IPS-NIHi7 (cell line): Measurements from ENCODE around the gene PRELP.
"Not testable (repeated sequence)": the region's sequence is repeated elsewhere in the genome, so short reads cannot be mapped to it uniquely, and the experiment has no call there.

ENCODE experiments used
- DNase-seq: peaks from one replicate; pipeline ENCODE4 v3.0.0; 2012; ENCODE audit warnings: mixed read lengths; ENCODE audit errors: extremely low spot score

PRELP gene

DNA sequence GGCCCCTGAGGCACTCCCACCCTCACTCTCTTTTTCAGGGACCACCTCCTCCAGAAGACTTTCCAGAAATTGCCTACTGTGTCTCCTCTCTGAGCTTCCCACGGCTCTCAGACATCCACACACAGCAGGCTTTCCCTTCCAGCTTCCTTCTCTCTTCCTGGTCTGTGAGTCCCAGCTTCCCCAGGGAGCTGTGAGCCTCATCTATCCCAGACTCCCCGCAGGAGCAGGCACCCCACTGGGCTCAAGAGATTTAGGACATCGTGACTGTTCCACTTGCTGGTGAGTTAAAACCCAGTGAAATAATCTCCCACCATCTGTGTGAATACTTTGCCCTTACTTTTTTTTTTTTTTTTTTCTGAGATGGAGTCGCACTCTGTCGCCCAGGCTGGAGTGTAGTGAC, 22.0 kb upstream of the PRELP start:
- no peak for DNase-seq

GRCh38 chr1:203454986-203455471, 20.6 kb upstream of the PRELP start:
- DNase-seq: no peak

GRCh38 chr1:203455706-203456105, 19.9 kb upstream of the PRELP start:
- no peak for DNase-seq

DNA sequence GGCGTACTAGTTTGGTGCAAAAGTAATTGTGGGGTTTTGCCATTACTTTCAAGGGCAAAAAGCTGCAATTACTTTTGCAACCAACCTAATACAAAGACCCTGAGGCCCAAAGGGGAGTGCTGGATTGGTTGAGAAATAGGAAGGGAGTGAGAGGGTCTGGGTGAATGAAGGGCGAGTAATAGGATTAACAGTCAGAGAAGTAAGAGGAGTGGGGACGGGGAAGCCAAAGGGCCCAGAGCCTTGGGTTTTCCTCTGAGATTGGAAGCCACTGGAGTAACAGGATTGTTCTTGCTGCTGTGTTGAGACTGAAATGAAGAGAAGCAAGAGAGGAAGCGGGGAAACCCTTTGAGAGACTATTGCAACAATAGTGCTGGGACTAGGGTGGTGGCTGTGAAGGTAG, 19.0 kb upstream of the PRELP start:
- no peak for DNase-seq

GRCh38 chr1:203458078-203458477, 17.5 kb upstream of the PRELP start:
- DNase-seq: no peak

DNA sequence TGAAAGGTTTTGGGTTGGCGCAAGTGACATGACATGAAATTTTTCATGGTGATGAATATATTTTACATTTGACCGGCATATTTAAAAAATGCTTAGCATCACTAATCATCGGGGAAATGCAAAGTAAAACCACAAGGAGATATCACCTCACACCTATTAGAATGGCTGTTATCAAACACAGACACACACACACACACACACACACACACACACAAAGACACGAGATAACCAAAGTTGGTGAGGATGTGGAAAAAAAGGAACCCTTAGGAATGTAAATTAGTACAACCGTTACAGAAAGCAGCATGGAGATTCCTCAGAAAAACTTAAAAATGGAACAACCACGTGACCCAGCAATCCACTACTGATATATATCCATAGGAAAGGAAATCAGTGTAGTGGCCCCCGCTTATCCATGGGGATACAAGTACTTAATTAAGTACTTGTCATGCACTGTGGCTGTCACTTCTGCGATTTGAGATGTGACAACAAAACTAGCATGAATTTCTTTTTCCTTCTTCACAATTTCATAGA, 15.9 kb upstream of the PRELP start:
- DNase-seq: no peak

DNA sequence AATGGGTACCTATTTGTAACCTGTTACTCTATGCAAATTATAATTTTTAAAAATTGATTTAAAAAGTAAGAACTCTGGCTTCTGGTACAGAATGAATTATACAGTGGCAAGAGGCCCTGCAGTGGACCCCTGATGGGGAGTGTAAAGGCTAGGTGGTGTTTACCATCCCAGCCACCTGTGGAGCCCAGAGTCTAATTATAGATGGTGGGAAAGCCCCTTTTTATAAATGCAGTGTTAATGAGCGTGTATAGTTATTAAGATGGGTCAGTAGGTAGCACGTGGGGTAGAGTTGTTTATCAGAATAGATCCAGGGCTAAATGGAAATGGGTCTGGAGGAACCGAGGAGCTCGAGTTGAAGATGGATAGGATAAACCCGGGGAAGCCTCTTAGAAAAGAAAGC, 13.9 kb upstream of the PRELP start:
- no peak for DNase-seq

- DNase-seq: no peak
These were observed 13.5 kb upstream of the PRELP start for GRCh38 chr1:203462143-203462542.

- no peak for DNase-seq
These were observed 12.7 kb upstream of the PRELP start for GRCh38 chr1:203462878-203463277.

DNA sequence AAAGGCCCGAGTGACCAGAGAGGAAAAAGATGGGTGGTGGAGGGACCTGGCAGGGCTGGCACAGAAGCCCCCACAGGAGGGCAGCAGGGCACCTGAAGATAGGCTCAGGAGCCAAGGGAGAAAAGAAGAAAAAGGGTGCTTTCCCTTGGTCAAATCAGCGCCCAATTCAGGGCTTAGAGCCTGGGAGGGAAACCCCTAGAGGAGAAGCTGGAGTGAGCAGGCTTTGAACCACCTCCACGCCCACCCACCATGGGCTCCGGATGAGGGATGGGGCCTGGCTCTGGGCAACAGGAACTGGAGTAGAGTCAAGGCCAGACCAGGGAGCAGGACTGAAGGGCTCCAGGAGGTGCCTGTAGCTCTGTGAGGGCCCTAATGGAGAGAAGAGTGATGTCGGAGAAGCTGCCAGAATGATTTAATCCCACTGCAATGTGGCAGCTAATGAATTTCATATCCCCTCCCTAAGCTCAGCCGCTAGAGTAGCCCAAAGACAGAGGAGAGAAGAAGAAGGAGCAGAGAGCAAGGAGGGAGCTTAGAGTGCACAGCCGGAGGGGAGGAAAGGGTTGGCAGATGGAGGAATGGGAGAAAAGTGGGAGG, 12.0 kb upstream of the PRELP start:
- peak; percentile 35 for DNase-seq

GRCh38 chr1:203464226-203464625, 11.4 kb upstream of the PRELP start:
- DNase-seq: no peak

GRCh38 chr1:203464743-203465142, 10.9 kb upstream of the PRELP start:
- DNase-seq: no peak

DNA sequence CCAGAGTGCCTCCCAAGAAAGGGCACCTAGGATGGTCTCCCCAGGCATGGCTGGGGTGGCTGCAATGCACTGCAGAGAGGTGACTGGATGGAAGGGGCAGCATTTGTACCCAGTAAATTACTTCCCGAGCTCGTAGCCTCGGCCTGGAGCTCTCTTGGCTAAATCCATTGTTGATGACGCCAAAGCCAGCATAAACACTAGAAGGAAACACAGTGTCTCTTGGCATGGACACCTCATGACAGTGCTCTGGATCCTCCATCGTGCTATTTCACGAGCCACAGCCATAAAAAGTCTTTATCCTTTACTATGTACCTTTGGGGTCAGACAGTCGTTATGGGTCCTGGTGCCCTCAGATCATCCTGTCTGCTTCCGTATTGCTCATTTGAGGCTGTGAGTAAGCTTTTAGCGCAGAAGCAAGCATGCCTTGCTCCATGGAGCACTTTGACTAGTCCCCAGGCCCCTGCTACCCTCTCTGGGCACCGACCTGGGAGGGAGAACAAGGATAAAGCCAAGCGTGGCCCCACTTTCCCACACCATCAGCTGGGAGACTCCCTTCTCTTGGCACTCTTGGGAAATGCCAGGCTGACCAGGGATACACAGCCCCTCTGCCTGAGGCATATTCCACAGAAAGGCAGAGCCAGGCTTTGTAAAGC, 10.3 kb upstream of the PRELP start:
- DNase-seq: no peak

- DNase-seq: no peak
These were observed 9.7 kb upstream of the PRELP start for GRCh38 chr1:203465948-203466347.

GRCh38 chr1:203466906-203467549, 8.6 kb upstream of the PRELP start:
- not testable (repeated sequence) for DNase-seq

DNA sequence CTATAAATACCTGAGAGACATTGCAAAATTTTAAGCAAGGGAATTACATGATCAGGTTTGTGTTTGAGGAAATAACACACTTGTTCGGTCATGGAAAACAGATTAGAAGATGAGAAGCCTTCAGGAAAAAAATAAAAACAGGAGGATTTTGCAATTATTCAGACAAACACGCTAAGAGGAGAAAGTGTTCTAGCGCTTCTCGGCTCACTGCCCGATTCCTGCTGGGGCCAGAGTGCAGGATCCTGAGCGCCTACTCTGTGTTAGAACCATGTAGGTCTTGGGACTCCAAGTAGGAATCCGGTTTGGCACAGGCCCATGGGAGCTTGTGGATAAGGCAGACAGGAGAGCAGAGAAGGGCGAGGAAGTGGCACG, 8.1 kb upstream of the PRELP start:
- DNase-seq: no peak

GRCh38 chr1:203468326-203468725, 7.3 kb upstream of the PRELP start:
- DNase-seq: no peak

GRCh38 chr1:203470240-203470639, 5.4 kb upstream of the PRELP start:
- no peak for DNase-seq

DNA sequence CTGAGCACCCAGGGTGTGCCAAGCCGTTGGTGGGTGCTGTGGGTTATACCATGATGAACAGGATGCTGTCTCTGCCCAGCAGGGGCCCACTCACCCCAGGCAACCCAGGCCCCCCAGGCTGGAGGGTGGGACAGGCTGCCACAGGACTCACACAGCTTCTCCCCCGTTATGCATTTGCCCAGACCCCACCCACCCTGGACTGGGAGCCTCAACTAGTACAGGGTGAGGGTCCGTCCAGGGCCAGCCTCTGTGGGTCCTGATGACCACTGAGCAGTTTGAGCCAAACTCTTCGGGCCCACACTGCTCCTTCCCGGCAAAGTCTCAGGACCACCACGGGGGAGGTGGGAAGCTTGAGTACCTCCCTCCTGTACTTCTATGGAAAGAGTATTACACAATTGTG, 3.8 kb upstream of the PRELP start:
- DNase-seq: no peak

GRCh38 chr1:203473281-203473680, 2.3 kb upstream of the PRELP start:
- DNase-seq: no peak

- no peak for DNase-seq
These were observed 1.8 kb upstream of the PRELP start for GRCh38 chr1:203473781-203474305.

DNA sequence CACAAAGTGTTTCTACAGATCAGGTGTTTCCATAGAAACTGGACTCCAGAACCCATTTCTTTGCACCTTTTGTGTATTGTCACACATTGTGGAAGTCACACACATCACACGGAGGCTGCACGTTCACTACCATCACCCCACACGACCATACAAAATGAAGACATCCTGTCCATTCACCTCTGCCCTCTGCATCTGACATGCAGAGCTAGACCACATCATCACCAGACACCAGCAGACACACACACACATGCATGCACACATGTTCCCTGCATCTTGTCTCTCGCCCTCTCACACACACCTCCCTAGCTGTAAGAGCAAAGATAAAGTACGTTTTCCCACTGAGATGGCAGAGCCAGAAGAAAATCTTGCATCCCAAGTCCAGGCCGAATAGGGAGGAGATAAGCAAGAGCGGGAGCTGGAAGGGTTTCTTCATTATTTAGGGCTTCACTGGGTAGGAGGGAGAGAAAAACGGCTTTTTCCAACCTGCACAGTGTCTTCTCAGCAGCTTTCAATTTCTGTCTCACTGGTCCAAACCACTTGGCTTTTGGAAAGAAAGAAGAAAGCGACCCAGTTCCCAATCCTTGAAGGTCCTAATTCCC, 709 bp downstream of the PRELP start:
- DNase-seq: no peak
